Stomach (tissue), 9 donors: Measurements from ENCODE around the gene DACH2. TPM values are rescaled to one million over a fixed set of nuclear protein-coding genes. Genes with fewer than 3 reads are reported as not detected.

ENCODE experiments used
- DNase-seq, 2 donors: peaks; one replicate each; pipeline versions ENCODE4 v3.0.0 to v3.0.0-alpha.2; 2013 to 2019
- H3K27ac ChIP-seq, 5 donors: fragments of 200-600 bp in 4 of 5; sonication (generic) in 4 of 5; one replicate each; pipeline ENCODE4 v1.5.1; 2013 to 2019; ENCODE audit warnings: mild to moderate bottlenecking in 1 of 5, moderate library complexity in 1 of 5
- H3K27me3 ChIP-seq, 3 donors: fragments of 200-600 bp; sonication (generic); one replicate each; pipeline ENCODE4 v1.5.1; 2017 to 2019; ENCODE audit warnings: mixed run types in 1 of 3
- H3K36me3 ChIP-seq, 4 donors: fragments of 200-600 bp; sonication (generic); 1 replicate in 3 of 4; 2 replicates in 1 of 4; pipeline ENCODE4 v1.5.1; 2016 to 2019
- H3K4me1 ChIP-seq, 4 donors: fragments of 200-600 bp; sonication (generic); one replicate each; pipeline ENCODE4 v1.5.1; 2016 to 2019
- H3K4me3 ChIP-seq, 4 donors: fragments of 200-600 bp; sonication (generic) in 3 of 4; one replicate each; pipeline ENCODE4 v1.5.1; 2016 to 2019; ENCODE audit warnings: mild to moderate bottlenecking in 1 of 4
- H3K9me3 ChIP-seq, 4 donors: fragments of 200-600 bp; sonication (generic); one replicate each; pipeline ENCODE4 v1.5.1; 2016 to 2019
- CTCF ChIP-seq, 7 experiments: fragments of 450-650 bp in 4 of 7; fragments of 200-600 bp in 3 of 7; sonication (generic) in 3 of 7; IDR thresholded peaks; one replicate each; pipeline ENCODE4 v1.5.1; 2016 to 2019; ENCODE audit warnings: antibody characterized with exemption in 7 of 7, control low read depth in 2 of 7, mild to moderate bottlenecking in 1 of 7
- EP300 ChIP-seq: sonication (generic); formaldehyde crosslinking; IDR thresholded peaks from one replicate; pipeline ENCODE4 v1.6.1; 2017; ENCODE audit warnings: antibody characterized with exemption
- POLR2A ChIP-seq, 4 donors: fragments of 450-650 bp; IDR thresholded peaks; one replicate each; pipeline ENCODE4 v1.6.1; 2016; ENCODE audit warnings: antibody characterized with exemption in 4 of 4, control low read depth in 2 of 4, mild to moderate bottlenecking in 1 of 4, moderate library complexity in 1 of 4
- POLR2AphosphoS5 ChIP-seq, 3 donors: sonication (generic); formaldehyde crosslinking; IDR thresholded peaks; one replicate each; pipeline ENCODE4 v1.6.1; 2016; ENCODE audit warnings: antibody characterized with exemption in 3 of 3
- WGBS, 5 donors: extraction: QIAGEN DNeasy Blood & Tissue Kit in 3 of 5; methylation state at CpG; one replicate each; pipeline versions ENCODE4 v1.1.5 to v1.1.7; 2013 to 2018; 5-methylcytosine and 5-hydroxymethylcytosine counted together
- intact Hi-C: fragments of 100-400 bp; cut with DNase I; formaldehyde crosslinking; loops from one replicate; pipeline ENCODE4 v1.15.1; 2023; ENCODE audit warnings: low total_unique reads
- polyA plus RNA-seq, 3 donors: library from polyadenylated mRNA; stranded (reverse); fragments of 200-250 nt; gene quantifications; one replicate each; pipeline ENCODE4 v1.2.3, GENCODE V29; 2013
- total RNA-seq, 5 donors: library from RNA; depleted of rRNA; stranded (reverse); fragments of >200 nt; gene quantifications; one replicate each; pipeline versions ENCODE4 v1.1.0 to v1.2.3, GENCODE V29; 2014 to 2016
- donor health status: healthy with polysubstance abuse.
- donor health status: Bipolar disorder and iron deficiency.
- donor health status: healthy.

The DACH2 gene
- total and polyA plus RNA-seq, 8 donors = 0.10 to 6.1 (median 0.25) TPM; not detected in 3

DNA sequence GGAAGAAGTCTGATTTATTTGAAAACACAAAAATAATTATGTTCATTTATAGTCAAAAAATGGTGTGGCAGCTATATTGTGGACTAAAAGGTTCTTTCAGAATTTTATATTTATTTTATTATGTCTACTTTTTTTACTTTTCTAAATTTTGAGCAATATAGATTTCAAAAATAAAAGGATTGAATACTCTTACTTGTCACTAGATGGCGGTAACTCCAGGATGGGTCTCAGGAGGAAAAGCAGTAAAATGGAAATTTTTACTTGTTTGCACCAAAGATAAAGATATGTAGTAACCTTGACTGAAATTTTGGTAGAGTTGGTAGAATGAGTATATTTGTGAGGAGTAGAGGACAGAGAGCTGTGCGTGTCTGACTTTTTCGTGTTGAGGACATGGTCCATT lies 14.5 kb upstream of the DACH2 start:
- TF ChIP-seq CTCF (IDR thresholded peaks at IDR 0.05) (peak in 2 of 7 experiments; percentile 15 to 33), POLR2A (IDR thresholded peaks at IDR 0.05) (no peak)
- Histone ChIP-seq H3K4me1 (no peaks in the 10 kb centered on the region), H3K4me3 (no peak overlapping the region), H3K36me3 (no peaks in the 10 kb centered on the region), H3K27me3 (no peaks in the 10 kb centered on the region), H3K9me3 (no peaks in the 10 kb centered on the region), H3K27ac (no peak overlapping the region)
- WGBS, 5 donors = 6 to 13% (median 9%) methylated on average over 3 of the region's 3 CpGs
- DNase-seq = peak in 1 of 2 donors; percentile 26
- intact Hi-C loops = no loop called here

- intact Hi-C loops = no loop called here
- H3K27me3 ChIP-seq = no peaks in the 10 kb centered on the region
- no peaks in the 10 kb centered on the region for H3K9me3 ChIP-seq
- 56 to 88% (median 77%) methylated on average over 3 of the region's 3 CpGs for WGBS, 5 donors
- no peak for TF ChIP-seq POLR2AphosphoS5 (IDR thresholded peaks at IDR 0.05)
- TF ChIP-seq POLR2A (IDR thresholded peaks at IDR 0.05) = no peak
- TF ChIP-seq CTCF (IDR thresholded peaks at IDR 0.05) = no peak
- H3K27ac ChIP-seq = no peak overlapping the region
- DNase-seq = no peak
- H3K36me3 ChIP-seq = no peaks in the 10 kb centered on the region
- no peaks in the 10 kb centered on the region for H3K4me1 ChIP-seq
- no peak overlapping the region for H3K4me3 ChIP-seq
Observed at GRCh38 chrX:86137071-86137470, 11.2 kb upstream of the DACH2 start.

DNA sequence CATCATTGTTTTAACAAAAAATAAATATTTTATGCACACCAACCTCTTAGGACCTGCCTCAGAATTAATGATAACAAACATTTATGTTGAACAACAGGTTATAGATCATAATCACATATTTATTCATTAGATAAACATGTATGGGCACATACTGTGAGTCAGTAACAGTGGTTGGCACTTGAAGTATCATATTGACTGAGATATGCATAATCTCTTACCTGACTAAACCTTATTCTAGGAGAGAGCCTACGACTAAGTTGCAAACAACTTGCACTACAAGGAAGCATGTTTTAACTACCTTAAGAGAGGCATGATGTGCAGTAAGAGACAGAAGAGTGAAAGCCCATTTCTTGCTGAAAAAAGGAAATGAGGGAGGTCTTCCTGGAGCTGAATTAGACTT lies 6.5 kb upstream of the DACH2 start:
- Histone ChIP-seq H3K9me3 (no peaks in the 10 kb centered on the region), H3K36me3 (no peaks in the 10 kb centered on the region), H3K4me3 (no peak overlapping the region), H3K4me1 (no peaks in the 10 kb centered on the region), H3K27me3 (no peaks in the 10 kb centered on the region), H3K27ac (no peak overlapping the region)
- no peak for DNase-seq
- 23 to 53% (median 36%) methylated on average over 1 of the region's 1 CpG for WGBS, 5 donors
- TF ChIP-seq EP300 (no peak), POLR2AphosphoS5 (IDR thresholded peaks at IDR 0.05) (no peak), POLR2A (IDR thresholded peaks at IDR 0.05) (no peak), CTCF (IDR thresholded peaks at IDR 0.05) (no peak)
- intact Hi-C loops = no loop called here

DNA sequence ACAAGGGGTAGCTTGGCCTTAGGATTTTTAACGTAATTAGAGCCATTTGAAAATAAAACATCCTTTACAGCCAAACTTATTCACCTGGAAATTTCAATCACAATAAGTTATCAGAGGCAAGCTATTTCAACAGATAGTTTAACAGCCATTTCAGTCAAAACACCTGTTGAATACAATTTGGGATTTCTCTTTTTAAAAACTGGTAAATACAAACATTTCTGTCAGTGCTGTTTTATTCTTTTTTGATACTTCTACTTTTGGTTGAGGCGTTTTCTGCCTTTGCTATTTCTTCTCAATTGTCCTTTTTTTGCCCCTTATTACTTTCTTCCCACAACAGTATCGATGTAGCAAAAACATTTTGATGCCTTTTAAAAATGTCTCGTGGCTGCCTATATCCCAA lies 2.1 kb upstream of the DACH2 start:
- intact Hi-C loops = no loop called here
- Histone ChIP-seq H3K36me3 (no peaks in the 10 kb centered on the region), H3K27me3 (peaks cover 0 to 31% (median 24%) of the 10 kb centered on the region in 3 donors), H3K27ac (no peak overlapping the region), H3K4me3 (no peak overlapping the region), H3K9me3 (no peaks in the 10 kb centered on the region), H3K4me1 (peaks cover 0 to 13% (median 9%) of the 10 kb centered on the region in 4 donors)
- TF ChIP-seq POLR2AphosphoS5 (IDR thresholded peaks at IDR 0.05) (no peak), EP300 (no peak), CTCF (IDR thresholded peaks at IDR 0.05) (no peak), POLR2A (IDR thresholded peaks at IDR 0.05) (no peak)
- DNase-seq = no peak
- WGBS, 5 donors = 59 to 88% (median 86%) methylated on average over 4 of the region's 4 CpGs
